OCI-LY3 (cell line): ENCODE data around the gene KAZN.

Source experiments
- EZH2phosphoT487 ChIP-seq: fragments of 200-600 bp; shearing (Covaris generic); IDR thresholded peaks from 2 replicates; pipeline ENCODE4 v1.6.1; 2018; ENCODE audit warnings: antibody characterized with exemption, mixed run types, low read depth
- TF ChIP-seq, protein P1 (sequence below): fragments of 200-600, 300-600 bp; sonication (generic); IDR thresholded peaks from 2 replicates; pipeline ENCODE4 v1.5.1; 2014; ENCODE audit warnings: antibody characterized with exemption, low read length, low read depth

DNA sequence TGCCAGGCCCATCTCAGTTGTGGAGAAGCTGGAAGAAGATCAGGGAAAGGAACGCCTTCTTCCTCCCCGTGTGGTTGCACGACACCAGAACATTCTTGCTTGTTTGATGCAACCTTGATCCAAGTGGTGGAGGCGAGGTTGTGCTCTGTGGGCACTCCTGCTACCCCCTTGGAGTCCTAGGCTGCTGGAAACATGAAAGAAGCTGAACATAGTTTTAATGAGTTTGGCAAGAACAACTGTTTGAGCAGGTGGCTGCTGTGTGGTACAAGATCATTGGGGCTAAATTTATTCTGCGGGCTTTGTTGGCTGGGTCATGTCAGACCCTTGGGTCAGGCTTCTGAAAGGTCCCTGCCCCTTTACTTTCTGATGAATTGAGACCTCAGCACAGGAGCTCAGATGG is 5.9 kb downstream of the KAZN start:
- TF ChIP-seq, protein P1, sequence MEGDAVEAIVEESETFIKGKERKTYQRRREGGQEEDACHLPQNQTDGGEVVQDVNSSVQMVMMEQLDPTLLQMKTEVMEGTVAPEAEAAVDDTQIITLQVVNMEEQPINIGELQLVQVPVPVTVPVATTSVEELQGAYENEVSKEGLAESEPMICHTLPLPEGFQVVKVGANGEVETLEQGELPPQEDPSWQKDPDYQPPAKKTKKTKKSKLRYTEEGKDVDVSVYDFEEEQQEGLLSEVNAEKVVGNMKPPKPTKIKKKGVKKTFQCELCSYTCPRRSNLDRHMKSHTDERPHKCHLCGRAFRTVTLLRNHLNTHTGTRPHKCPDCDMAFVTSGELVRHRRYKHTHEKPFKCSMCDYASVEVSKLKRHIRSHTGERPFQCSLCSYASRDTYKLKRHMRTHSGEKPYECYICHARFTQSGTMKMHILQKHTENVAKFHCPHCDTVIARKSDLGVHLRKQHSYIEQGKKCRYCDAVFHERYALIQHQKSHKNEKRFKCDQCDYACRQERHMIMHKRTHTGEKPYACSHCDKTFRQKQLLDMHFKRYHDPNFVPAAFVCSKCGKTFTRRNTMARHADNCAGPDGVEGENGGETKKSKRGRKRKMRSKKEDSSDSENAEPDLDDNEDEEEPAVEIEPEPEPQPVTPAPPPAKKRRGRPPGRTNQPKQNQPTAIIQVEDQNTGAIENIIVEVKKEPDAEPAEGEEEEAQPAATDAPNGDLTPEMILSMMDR = no peak
- no peak for TF ChIP-seq EZH2phosphoT487
